ENCODE results near the gene LRRTM3.

Gene LRRTM3

DNA sequence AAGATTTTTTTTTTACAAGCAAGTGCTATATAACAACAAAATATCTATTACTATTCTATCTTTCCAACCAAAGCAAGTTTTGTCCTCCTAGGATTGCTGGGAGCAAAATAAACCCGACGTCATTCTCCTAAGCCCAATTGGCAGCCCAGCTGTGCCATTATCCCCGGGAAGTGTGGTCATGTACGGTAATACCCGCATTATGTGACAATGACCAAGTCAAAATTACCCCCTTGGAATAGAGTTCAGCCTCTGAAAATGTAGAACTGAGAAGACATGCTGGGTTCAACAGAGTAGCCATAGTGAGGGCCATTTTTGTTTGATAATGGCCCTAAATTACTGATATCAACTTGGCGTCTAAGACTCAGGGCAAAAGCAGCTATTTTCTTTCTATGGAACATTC is 215.5 kb downstream of the LRRTM3 start:
- peak; percentile 32 to 44 for DNase-seq

DNA sequence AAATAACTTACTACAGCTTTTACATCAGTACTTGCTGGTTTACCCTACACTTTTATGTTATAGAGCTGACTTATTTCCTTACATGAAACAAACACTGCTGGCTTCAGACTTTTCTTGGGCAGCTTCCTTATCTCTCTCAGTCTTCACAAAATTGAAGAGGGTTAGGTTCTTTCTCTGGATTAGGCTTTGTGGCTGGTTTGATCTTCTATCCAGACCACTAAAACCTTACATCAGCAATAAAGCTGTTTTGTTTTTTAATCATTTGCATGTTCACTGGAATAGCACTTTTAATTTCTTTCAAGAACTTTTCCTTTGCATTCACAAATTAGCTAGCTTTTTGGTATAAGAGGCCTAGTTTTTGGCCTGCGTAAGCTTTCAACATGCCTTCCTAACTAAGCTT is 218.7 kb downstream of the LRRTM3 start:
- no peak for DNase-seq

Measured in NCI-H2081 (cell line).